ENCODE data around the gene KMT2E.

KMT2E gene

GRCh38 chr7:105009667-105010503, 4.1 kb upstream of the KMT2E start:
- no peak for DNase-seq (ENCODE audit: low read depth, low spot score)

GRCh38 chr7:105010504-105011130, 3.4 kb upstream of the KMT2E start:
- no peak for DNase-seq (ENCODE audit: low read depth, low spot score)

GRCh38 chr7:105011141-105011830, 2.7 kb upstream of the KMT2E start:
- DNase-seq (ENCODE audit: low read depth, low spot score) = no peak

GRCh38 chr7:105011831-105012502, 2.0 kb upstream of the KMT2E start:
- no peak for DNase-seq (ENCODE audit: low read depth, low spot score)

GRCh38 chr7:105012503-105013220, 1.3 kb upstream of the KMT2E start:
- DNase-seq (ENCODE audit: low read depth, low spot score) = peak; percentile 98

- DNase-seq (ENCODE audit: low read depth, low spot score) = peak; percentile 91
These were observed 687 bp upstream of the KMT2E start for GRCh38 chr7:105013221-105013815.

GRCh38 chr7:105014693-105015389, 836 bp downstream of the KMT2E start:
- DNase-seq (ENCODE audit: low read depth, low spot score) = no peak

GRCh38 chr7:105015390-105015965, 1.5 kb downstream of the KMT2E start:
- DNase-seq (ENCODE audit: low read depth, low spot score) = no peak

- DNase-seq (ENCODE audit: low read depth, low spot score) = no peak
These were observed 2.2 kb downstream of the KMT2E start for GRCh38 chr7:105016068-105016708.

GRCh38 chr7:105016709-105017656, 3.0 kb downstream of the KMT2E start:
- no peak for DNase-seq (ENCODE audit: low read depth, low spot score)

- no peak for DNase-seq (ENCODE audit: low read depth, low spot score)
These were observed 3.8 kb downstream of the KMT2E start for GRCh38 chr7:105017657-105018365.

- DNase-seq (ENCODE audit: low read depth, low spot score) = no peak
These were observed 5.3 kb downstream of the KMT2E start for GRCh38 chr7:105019269-105019668.

- DNase-seq (ENCODE audit: low read depth, low spot score) = no peak
These were observed 6.9 kb downstream of the KMT2E start for GRCh38 chr7:105020926-105021325.

- no peak for DNase-seq (ENCODE audit: low read depth, low spot score)
These were observed 7.3 kb downstream of the KMT2E start for GRCh38 chr7:105021352-105021751.

GRCh38 chr7:105021967-105022366, 8.0 kb downstream of the KMT2E start:
- DNase-seq (ENCODE audit: low read depth, low spot score) = no peak

GRCh38 chr7:105022458-105022857, 8.5 kb downstream of the KMT2E start:
- DNase-seq (ENCODE audit: low read depth, low spot score) = no peak

- DNase-seq (ENCODE audit: low read depth, low spot score) = no peak
These were observed 10.7 kb downstream of the KMT2E start for GRCh38 chr7:105024734-105025133.

GRCh38 chr7:105026750-105027149, 12.7 kb downstream of the KMT2E start:
- DNase-seq (ENCODE audit: low read depth, low spot score) = no peak
